AG04449 (cell line): Measurements from ENCODE around the gene UTF1.

Experiments used
- CTCF ChIA-PET: fragments of 350-600 bp; formaldehyde crosslinking; extraction: SDS; loops from one replicate; lab custom pipeline; 2021; ENCODE audit warnings: antibody characterized with exemption; lab: Yijun Ruan, JAX
- POLR2A ChIA-PET: fragments of 400-600, 350-600 bp; formaldehyde crosslinking; extraction: SDS; loops from one replicate; lab custom pipeline; 2020; ENCODE audit warnings: antibody characterized with exemption, inconsistent platforms; lab: Yijun Ruan, JAX
- DNase-seq: peaks from one replicate; pipeline ENCODE4 v3.0.0-alpha.2; 2010; ENCODE audit warnings: low read depth, low spot score
- H3K4me3 ChIP-seq: 2 replicates; pipeline ENCODE4 v1.5.1; 2011; ENCODE audit warnings: low read depth, mild to moderate bottlenecking, control low read depth, low read length
- CTCF ChIP-seq: IDR thresholded peaks from one replicate; pipeline ENCODE4 v1.5.1; 2011; ENCODE audit warnings: mild to moderate bottlenecking, moderate library complexity, low read length, control low read depth, inconsistent platforms; ENCODE audit not compliant: insufficient read depth; ENCODE audit errors: missing control alignments

UTF1 gene

GRCh38 chr10:133253361-133253955 is 23.4 kb downstream of the UTF1 start:
- TF ChIP-seq CTCF = no peak
- CTCF ChIA-PET = no interaction called here
- no peak for DNase-seq
- POLR2A ChIA-PET = no interaction called here
- no peak overlapping the region for H3K4me3 ChIP-seq

DNA sequence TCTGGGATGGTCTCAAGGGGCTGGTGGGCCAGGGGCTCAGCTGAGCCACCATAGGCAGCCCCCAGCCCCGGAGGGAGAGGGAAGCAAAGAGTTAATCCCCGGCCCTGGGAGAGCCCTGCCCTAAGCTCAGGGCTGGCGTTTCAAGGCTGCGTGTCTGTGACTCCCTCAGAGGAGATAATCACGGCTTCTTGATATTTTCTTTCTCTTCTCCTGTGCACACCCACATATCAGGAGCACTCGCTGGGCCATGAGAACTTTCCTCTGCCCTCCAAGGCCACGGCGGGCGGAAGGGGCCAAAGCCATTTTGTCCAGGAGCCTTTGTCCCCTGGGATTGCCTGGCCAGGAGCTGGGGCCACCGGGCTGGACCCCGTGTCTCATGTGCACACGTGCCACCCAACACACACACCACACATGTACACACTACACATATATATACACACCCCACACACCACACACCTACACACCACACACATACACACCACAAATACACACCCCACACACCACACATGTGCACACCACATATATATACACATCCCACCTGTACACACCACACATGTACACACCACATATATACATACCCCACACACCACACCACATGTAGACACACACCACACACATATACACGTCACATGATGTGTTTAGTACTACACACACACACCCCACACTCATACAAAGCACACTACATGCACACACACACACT is 24.6 kb downstream of the UTF1 start:
- DNase-seq = no peak
- no peak overlapping the region for H3K4me3 ChIP-seq
- TF ChIP-seq CTCF = no peak
- POLR2A ChIA-PET = no interaction called here
- CTCF ChIA-PET = no interaction called here

GRCh38 chr10:133255323-133255722 is 25.3 kb downstream of the UTF1 start:
- no peak for DNase-seq
- CTCF ChIA-PET = interaction anchor here (0.9 kb wide), 1 partner anchor 9 kb away, joined by 3 read pairs; no protein-coding TSS in a partner anchor

GRCh38 chr10:133257489-133258065 is 27.6 kb downstream of the UTF1 start:
- H3K4me3 ChIP-seq = no peak overlapping the region
- TF ChIP-seq CTCF = peak; percentile 32
- CTCF ChIA-PET = interaction anchor here (1.2 to 3.3 kb wide), 3 partner anchors 10 to 320 kb away, joined by 3 to 10 read pairs (median 3); no protein-coding TSS in a partner anchor
- POLR2A ChIA-PET = interaction anchor here (0.7 kb wide), 1 partner anchor 101 kb away, joined by 3 read pairs; no protein-coding TSS in a partner anchor
- DNase-seq = no peak

More at GRCh38 chr10:133255323-133255722, 25.3 kb downstream of the UTF1 start:
- no peak for TF ChIP-seq CTCF
- no peak overlapping the region for H3K4me3 ChIP-seq
- POLR2A ChIA-PET = no interaction called here

DNA sequence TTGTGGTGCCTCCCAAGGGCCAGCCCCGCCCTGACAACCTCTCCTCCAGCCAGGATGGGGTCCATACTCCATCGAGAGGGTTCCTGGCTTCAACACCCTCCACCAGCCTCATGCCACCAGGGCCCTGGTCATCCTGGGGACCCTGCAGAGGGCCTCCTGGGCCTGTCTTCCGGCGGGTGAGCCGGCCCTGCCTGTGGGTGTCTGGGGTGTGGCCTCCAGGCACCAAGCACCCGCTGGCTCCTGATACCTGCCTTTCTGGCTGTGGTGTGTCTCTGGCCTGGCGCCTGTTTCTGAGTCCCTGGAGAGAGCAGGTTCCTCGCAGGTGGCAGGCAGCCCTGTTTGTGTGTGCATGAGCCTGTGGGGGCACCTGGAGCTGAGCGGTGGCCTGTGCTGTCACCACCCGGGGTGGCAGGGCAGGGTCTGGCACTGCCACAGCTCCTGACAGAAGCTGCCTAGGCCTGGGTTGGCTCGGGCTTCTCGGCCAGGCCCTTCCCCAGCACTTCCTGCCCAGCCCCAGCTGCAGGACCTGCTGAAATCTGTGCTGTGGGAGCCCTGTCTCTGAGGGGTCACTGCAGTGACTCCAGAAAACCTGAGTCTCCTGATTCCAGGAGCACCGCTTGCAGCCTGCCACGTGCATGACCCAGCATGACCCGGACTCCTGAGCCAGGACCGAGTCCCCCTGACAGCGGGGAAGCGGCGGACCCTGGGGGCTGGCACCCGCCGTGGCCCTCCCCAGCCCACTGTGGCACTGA is 28.2 kb downstream of the UTF1 start:
- POLR2A ChIA-PET = interaction anchor here (1.6 kb wide), 1 partner anchor 35 kb away, joined by 4 read pairs; no protein-coding TSS in a partner anchor
- CTCF ChIA-PET = interaction anchor here (1.1 to 3.3 kb wide), 4 partner anchors 9 to 321 kb away, joined by 3 to 10 read pairs (median 3); no protein-coding TSS in a partner anchor
- DNase-seq = no peak

More for the DNA sequence above, 28.2 kb downstream of the UTF1 start:
- no peak for TF ChIP-seq CTCF
- no peak overlapping the region for H3K4me3 ChIP-seq
